Psoas muscle (tissue), 8 donors: ENCODE results near the gene RGS3. TPM values are rescaled to one million over a fixed set of nuclear protein-coding genes. Genes with fewer than 3 reads are reported as not detected.

Experiments used
- ATAC-seq, 4 donors: fragments of 200-7000 bp; cut with Tn5 transposase; one replicate each; pipeline ENCODE4 v1.9.1; 2020; ENCODE audit warnings: moderate library complexity in 3 of 4, mild to moderate bottlenecking in 2 of 4
- DNase-seq, 2 donors: peaks; one replicate each; pipeline ENCODE4 v3.0.0-alpha.2; 2020
- H3K27ac ChIP-seq: fragments of 200-600 bp; one replicate; pipeline ENCODE4 v1.8.0; 2022
- H3K27me3 ChIP-seq, 3 donors: fragments of 200-600 bp in 1 of 3; one replicate each; pipeline versions ENCODE4 v1.6.1 to v1.8.0; 2013 to 2022; ENCODE audit warnings: low read length in 2 of 3, mild to moderate bottlenecking in 2 of 3, moderate library complexity in 1 of 3; ENCODE audit not compliant: insufficient read depth in 3 of 3
- H3K36me3 ChIP-seq, 2 donors: fragments of 200-600 bp in 1 of 2; one replicate each; pipeline versions ENCODE4 v1.6.1 to v1.8.0; 2013 to 2022; ENCODE audit warnings: low read depth in 1 of 2, mild to moderate bottlenecking in 1 of 2, moderate library complexity in 1 of 2; ENCODE audit not compliant: insufficient read depth in 1 of 2
- H3K4me1 ChIP-seq: fragments of 200-600 bp; one replicate; pipeline ENCODE4 v1.8.0; 2022
- H3K4me3 ChIP-seq: fragments of 200-600 bp; one replicate; pipeline ENCODE4 v1.8.0; 2022; ENCODE audit warnings: mild to moderate bottlenecking
- H3K9me3 ChIP-seq: fragments of 200-600 bp; one replicate; pipeline ENCODE4 v1.8.0; 2022
- WGBS, 3 donors: extraction: QIAGEN DNeasy Blood & Tissue Kit; methylation state at CpG; one replicate each; pipeline versions ENCODE4 v1.1.6 to v1.1.7; 2013; 5-methylcytosine and 5-hydroxymethylcytosine counted together
- intact Hi-C, 2 donors: fragments of 100-400 bp; cut with DNase I; formaldehyde crosslinking; loops; one replicate each; pipeline versions ENCODE4 v1.11.0 to v1.14.2; 2022
- polyA plus RNA-seq, 3 donors: library from polyadenylated mRNA; stranded (reverse); fragments of 200-250 nt; gene quantifications; one replicate each; pipeline ENCODE4 v1.2.3, GENCODE V29; 2013
- total RNA-seq, 4 donors: library from RNA; stranded (reverse); fragmentation: NEBNext Ultra II Directional in 2 of 4; extraction: Animal tissue kit (Norgen Biotek cat#: 25700) in 2 of 4; gene quantifications; one replicate each; pipeline versions ENCODE4 v1.2.1 to v1.2.4, GENCODE V29; 2021 to 2023
- TF ChIP-seq, protein P1 (sequence below): fragments of 200-600 bp; IDR thresholded peaks from one replicate; pipeline ENCODE4 v1.8.0; 2022; ENCODE audit warnings: antibody characterized with exemption
- donor health status: healthy with polysubstance abuse.
- donor health status: DM: no; HTN: no; CAD: no; lungs with moderate emphysema.
- donor health status: Bipolar disorder and iron deficiency.
- donor health status: healthy.
- donor health status: DM: yes; HTN: yes; CAD: no.
- donor health status: DM: no; HTN: no; CAD: no.
- donor health status: DM: no; HTN: no; CAD: no.
- donor health status: DM: yes; HTN: yes; CAD: no.

Gene RGS3
- total and polyA plus RNA-seq, 7 donors = 7.1 to 38.1 (median 14.6) TPM

GRCh38 chr9:113536483-113537228 lies 73.1 kb downstream of the RGS3 start:
- H3K36me3 ChIP-seq = peaks cover 0 to 5% of the 10 kb centered on the region in 2 donors
- ATAC-seq = peak; percentile 91 to 94 (median 92)
- intact Hi-C loops = no loop called here

DNA sequence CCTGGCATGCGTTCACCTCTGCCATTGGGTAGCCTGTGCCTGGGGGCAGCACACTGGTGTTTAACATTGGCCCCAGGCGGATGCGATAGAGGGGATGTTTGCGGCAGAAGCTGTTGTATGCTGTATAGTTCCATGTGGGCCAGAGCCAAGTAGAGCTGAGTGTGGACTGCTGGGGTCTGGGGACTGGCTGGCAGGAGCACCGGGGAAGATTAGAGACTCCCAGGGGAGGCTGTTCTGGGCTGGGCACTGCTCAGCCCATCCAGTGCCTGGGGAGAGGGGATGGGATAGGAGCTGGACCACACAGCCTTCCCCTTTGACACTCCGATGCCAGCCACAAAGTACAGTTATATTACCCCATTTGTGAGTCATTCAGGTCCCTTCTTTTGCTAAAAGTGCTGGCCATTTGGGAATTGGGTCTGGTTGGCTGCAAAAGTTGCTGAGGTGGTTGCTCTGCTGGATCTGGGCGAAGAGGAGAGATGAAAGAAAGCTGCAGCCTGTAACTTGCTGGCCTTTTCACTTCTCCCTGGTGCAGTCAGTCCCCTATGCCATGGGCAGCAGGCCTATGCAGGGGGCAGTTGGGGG lies 73.8 kb downstream of the RGS3 start:
- Histone ChIP-seq H3K4me3 (no peak overlapping the region), H3K27me3 (no peaks in the 10 kb centered on the region), H3K36me3 (peaks cover 0 to 5% of the 10 kb centered on the region in 2 donors), H3K4me1 (peaks cover 15% of the 10 kb centered on the region), H3K27ac (peak overlapping the region; percentile 82), H3K9me3 (no peaks in the 10 kb centered on the region)
- DNase-seq (peak in 1 of 2 donors; percentile 26), ATAC-seq (peak in 1 of 4 donors; percentile 5)
- intact Hi-C loops = no loop called here
- WGBS, 3 donors = 60 to 78% (median 63%) methylated on average over 7 of the region's 7 CpGs
- TF ChIP-seq, protein P1, sequence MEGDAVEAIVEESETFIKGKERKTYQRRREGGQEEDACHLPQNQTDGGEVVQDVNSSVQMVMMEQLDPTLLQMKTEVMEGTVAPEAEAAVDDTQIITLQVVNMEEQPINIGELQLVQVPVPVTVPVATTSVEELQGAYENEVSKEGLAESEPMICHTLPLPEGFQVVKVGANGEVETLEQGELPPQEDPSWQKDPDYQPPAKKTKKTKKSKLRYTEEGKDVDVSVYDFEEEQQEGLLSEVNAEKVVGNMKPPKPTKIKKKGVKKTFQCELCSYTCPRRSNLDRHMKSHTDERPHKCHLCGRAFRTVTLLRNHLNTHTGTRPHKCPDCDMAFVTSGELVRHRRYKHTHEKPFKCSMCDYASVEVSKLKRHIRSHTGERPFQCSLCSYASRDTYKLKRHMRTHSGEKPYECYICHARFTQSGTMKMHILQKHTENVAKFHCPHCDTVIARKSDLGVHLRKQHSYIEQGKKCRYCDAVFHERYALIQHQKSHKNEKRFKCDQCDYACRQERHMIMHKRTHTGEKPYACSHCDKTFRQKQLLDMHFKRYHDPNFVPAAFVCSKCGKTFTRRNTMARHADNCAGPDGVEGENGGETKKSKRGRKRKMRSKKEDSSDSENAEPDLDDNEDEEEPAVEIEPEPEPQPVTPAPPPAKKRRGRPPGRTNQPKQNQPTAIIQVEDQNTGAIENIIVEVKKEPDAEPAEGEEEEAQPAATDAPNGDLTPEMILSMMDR = no peak

More at GRCh38 chr9:113536483-113537228, 73.1 kb downstream of the RGS3 start:
- H3K9me3 ChIP-seq = no peaks in the 10 kb centered on the region
- no peaks in the 10 kb centered on the region for H3K27me3 ChIP-seq
- DNase-seq = peak; percentile 73 to 90
- 26 to 38% (median 30%) methylated on average over 21 of the region's 21 CpGs for WGBS, 3 donors
- H3K27ac ChIP-seq = peak overlapping the region; percentile 82
- peaks cover 15% of the 10 kb centered on the region for H3K4me1 ChIP-seq
- TF ChIP-seq, protein P1 = no peak
- H3K4me3 ChIP-seq = no peak overlapping the region

DNA sequence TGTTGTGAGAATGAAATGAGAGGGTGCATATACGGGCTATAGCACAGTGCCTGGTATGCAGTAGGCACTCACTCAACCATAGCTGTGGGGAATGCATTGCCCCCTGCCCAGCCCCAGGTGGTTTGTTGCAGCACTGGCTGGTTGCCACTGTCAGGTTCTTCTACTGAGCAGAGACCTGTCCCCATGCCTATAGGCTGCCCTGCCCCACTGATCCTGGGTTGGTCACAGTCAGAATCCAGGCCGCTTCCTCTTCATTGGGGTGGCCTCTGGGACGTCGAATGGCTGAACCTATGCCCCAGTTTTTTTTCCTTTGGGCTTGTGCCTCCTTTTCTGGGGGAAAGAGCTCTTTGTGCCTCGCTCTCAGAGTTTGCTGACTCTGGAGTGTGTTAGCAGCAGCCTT lies 74.6 kb downstream of the RGS3 start:
- H3K27ac ChIP-seq = no peak overlapping the region
- TF ChIP-seq, protein P1 = no peak
- no peaks in the 10 kb centered on the region for H3K27me3 ChIP-seq
- H3K4me3 ChIP-seq = no peak overlapping the region
- H3K36me3 ChIP-seq = no peaks in the 10 kb centered on the region
- DNase-seq (no peak), ATAC-seq (no peak)
- WGBS, 3 donors = 72 to 83% (median 79%) methylated on average over 5 of the region's 5 CpGs
- H3K9me3 ChIP-seq = no peaks in the 10 kb centered on the region
- intact Hi-C loops = no loop called here
- H3K4me1 ChIP-seq = peaks cover 15% of the 10 kb centered on the region

DNA sequence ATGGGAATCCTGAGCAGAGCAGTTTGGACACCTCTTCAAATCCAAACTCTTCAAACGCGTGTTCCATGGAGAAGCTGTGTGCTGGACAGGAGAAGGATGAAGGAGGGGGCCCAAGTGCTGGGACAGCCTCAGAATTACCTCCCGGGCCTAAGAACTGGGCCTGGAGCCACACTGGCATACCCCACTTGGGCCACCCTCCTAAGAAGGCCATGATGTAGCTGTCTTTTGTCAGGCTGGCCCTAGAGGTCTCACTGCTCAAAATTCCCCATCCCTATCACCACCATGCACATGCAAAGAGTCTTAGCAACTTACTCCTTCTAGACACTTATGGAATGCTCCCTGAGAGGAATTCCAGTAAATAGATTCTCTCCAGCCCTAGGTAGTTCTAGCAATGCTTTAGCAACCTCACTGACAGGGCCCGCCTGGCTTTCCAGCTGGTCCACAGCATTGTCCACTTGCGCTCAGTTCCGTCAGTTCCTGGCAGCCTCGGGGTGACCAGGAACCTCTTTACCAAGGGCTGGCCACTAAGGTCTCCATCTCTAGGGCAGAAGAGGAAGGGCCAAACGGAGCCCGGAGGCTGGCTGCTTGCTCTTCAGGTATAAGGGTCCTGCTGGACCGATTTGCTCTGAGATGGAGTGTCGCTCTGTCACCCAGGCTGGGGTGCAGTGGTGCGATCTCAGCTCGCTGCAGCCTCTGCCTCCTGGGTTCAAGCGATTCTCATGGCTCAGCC lies 75.3 kb downstream of the RGS3 start:
- H3K36me3 ChIP-seq = no peaks in the 10 kb centered on the region
- no peak overlapping the region for H3K4me3 ChIP-seq
- no peak overlapping the region for H3K27ac ChIP-seq
- peaks cover 15% of the 10 kb centered on the region for H3K4me1 ChIP-seq
- intact Hi-C loops = no loop called here
- H3K27me3 ChIP-seq = no peaks in the 10 kb centered on the region
- H3K9me3 ChIP-seq = no peaks in the 10 kb centered on the region
- DNase-seq (no peak), ATAC-seq (no peak)
- WGBS, 3 donors = 85 to 93% (median 92%) methylated on average over 14 of the region's 14 CpGs
- TF ChIP-seq, protein P1 = no peak
